Hematopoietic multipotent progenitor cell treated with erythropoietin and hydrocortisone succinate and interleukin-3 and kit ligand, for 4 days (in vitro differentiated cells): Measurements from ENCODE around the gene NUDT8.
"Not testable (repeated sequence)": the region's sequence is repeated elsewhere in the genome, so short reads cannot be mapped to it uniquely, and the experiment has no call there.

Experiments
- DNase-seq: peaks from one replicate; pipeline ENCODE4 v3.0.0-alpha.2; 2015

NUDT8 gene

DNA sequence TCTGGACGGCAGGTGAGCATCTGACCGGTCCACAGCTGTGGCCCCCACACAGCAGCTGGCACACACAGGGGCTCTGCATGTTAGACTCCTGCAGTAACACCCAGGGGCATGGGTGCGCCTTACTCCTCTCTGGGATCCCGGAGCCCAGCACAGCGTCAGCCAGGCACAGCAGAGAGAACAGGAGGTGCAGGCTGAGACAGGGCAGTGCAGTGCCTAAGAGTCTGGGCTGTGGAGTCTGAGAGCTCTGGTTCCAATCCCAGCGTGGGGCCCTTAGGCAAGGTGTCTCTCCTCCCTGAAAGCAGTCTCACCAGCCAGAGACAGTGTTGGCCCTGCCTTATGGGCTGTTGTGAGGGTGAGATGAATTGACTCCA lies 2.3 kb downstream of the NUDT8 start:
- DNase-seq = no peak

DNA sequence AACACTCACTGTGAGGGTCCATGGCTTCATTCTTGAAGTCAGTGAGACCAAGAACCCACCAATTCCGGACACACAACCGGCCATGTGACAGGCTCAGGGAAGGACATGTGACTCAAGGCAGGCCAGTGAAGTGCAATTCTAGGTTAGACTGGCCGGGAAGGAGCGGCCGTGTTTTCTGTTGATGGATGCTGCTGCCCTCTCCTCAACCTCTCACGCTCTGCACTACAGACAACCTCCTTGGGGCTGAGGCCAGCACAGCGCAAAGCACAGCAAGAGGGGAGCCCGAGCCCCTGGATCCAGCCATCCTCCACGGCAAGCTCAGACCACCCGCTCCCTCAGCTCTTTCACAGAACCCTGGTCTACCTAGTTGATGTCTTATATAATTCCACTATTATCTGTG lies 2.8 kb downstream of the NUDT8 start:
- no peak for DNase-seq

DNA sequence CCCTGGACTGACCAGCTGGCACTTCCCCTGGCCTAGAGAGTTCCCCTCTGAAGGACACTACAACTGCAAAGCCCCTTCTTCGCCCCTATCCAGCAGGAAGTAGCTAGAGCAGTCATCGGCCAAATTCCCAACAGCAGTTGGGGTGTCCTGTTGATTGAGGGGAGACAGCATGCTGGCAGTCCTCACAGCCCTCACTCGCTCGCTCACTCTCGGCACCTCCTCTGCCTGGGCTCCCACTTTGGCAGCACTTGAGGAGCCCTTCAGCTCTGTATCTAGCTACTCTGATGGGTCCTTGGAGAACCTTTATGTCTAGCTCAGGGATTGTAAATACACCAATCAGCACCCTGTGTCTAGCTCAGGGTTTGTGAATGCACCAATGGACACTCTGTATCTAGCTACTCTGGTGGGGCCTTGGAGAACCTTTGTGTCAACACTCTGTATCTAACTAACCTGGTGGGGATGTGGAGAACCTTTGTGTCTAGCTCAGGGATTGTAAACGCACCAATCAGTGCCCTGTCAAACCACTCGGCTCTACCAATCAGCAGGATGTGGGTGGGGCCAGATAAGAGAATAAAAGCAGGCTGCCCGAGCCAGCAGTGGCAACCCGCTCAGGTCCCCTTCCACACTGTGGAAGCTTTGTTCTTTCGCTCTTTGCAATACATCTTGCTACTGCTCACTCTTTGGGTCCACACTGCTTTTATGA lies 3.5 kb downstream of the NUDT8 start:
- not testable (repeated sequence) for DNase-seq

DNA sequence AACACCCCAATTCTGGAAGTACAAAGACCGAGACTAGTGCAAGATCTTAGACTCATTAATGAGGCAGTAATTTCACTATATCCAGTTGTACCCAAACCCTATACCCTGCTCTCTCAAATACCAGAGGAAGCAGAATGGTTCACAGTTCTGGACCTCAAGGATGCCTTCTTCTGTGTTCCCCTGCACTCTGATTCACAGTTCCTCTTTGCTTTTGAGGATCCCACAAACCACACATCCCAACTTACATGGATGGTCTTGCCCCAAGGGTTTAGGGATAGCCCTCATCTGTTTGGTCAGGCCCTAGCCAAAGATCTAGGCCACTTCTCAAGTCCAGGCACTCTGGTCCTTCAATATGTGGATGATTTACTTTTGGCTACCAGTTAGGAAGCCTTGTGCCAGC lies 5.9 kb downstream of the NUDT8 start:
- DNase-seq = not testable (repeated sequence)

DNA sequence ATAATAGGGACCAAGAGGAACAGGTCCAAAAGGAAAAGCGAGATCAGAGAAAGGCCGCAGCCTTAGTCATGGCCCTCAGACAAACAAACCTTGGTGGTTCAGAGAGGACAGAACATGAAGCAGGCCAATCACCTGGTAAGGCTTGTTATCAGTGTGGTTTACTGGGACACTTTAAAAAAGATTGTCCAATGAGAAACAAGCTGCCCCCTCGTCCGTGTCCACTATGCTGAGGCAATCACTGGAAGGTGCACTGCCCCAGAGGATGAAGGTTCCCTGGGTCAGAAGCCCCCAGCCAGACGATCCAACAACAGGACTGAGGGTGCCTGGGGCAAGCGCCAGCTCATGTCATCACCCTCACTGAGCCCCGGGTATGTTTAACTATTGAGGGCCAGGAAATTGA lies 6.8 kb downstream of the NUDT8 start:
- not testable (repeated sequence) for DNase-seq

DNA sequence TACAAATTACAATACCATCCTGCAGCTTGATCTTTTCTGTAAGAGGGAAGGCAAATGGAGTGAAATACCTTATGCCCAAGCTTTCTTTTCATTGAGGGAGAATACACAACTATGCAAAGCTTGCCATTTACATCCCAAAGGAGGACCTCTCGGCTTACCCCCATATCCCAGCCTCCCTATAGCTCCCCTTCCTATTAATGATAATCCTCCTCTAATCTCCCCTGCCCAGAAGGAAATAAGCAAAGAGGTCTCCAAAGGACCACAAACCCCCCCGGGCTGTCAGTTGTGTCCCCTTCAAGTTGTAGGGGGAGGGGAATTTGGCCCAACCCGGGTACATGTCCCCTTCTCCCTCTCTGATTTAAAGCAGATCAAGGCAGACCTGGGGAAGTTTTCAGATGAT lies 7.8 kb downstream of the NUDT8 start:
- DNase-seq = not testable (repeated sequence)

DNA sequence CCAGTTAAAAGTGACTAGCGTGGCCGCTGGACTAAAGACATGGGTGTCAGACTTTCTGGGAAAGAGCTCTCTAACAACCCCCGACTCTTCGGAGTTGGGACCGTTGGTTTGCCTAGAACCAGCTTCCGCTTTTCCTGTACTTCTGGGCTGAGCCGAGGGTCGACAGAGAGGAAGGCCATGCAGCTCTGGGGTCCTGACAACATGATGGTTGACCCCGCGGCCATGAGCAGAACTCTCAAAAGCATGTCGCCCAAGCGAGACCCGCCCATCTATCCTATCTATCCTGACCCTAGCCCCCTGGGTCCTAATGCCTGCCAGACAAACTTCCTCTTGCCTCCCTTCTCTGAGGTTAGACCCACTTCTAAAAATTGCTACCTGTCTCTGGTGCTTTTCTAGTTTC lies 9.1 kb downstream of the NUDT8 start:
- DNase-seq = peak; percentile 29

DNA sequence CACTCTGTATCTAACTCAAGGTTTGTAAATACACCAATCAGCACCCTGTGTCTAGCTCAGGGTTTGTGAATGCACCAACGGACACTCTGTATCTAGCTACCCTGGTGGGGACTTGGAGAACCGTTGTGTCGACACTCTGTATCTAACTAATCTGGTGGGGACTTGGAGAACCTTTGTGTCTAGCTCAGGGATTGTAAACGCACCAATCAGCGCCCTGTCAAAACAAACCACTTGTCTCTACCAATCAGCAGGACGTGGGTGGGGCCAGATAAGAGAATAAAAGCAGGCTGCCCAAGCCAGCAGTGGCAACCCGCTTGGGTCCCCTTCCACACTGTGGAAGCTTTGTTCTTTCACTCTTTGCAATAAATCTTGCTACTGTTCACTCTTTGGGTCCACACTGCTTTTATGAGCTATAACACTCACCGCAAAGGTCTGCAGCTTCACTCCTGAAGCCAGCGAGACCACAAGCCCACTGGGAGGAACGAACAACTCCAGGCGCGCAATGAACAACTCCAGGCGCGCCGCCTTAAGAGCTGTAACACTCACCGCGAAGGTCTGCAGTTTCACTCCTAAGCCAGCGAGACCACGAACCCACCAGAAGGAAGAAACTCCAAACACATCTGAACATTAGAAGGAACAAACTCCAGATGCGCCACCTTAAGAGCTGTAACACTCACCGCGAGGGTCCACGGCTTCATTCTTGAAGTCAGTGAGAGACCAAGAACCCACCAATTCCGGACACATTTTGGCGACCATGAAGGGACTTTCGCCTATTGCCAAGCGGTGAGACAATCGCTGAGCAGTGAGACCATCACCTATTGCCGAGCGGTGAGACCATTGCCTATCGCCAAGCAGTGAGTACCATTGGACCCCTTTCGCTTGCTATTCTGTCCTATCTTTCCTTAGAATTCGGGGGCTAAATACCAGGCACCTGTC lies 9.8 kb downstream of the NUDT8 start:
- not testable (repeated sequence) for DNase-seq

DNA sequence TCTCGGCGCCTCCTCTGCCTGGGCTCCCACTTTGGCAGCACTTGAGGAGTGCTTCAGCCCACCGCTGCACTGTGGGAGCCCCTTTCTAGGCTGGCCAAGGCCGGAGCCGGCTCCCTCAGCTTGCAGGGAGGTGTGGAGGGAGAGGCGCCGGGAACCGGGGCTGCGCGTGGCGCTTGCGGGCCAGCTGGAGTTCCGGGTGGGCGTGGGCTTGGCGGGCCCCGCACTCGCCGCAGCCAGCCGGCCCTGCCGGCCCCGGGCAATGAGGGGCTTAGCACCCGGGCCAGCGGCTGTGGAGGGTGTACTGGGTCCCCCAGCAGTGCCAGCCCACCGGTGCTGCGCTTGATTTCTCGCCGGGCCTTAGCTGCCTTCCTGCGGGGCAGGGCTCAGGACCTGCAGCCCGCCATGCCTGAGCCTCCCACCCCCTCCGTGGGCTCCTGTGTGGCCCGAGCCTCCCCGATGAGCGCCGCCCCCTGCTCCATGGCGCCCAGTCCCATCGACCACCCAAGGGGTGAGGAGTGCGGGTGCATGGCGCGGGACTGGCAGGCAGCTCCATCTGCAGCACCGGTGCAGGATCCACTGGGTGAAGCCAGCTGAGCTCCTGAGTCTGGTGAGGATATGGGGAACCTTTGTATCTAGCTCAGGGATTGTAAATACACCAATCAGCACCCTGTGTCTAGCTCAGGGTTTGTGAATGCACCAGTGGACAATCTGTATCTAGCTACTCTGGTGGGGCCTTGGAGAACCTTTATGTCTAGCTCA lies 10.7 kb downstream of the NUDT8 start:
- not testable (repeated sequence) for DNase-seq

DNA sequence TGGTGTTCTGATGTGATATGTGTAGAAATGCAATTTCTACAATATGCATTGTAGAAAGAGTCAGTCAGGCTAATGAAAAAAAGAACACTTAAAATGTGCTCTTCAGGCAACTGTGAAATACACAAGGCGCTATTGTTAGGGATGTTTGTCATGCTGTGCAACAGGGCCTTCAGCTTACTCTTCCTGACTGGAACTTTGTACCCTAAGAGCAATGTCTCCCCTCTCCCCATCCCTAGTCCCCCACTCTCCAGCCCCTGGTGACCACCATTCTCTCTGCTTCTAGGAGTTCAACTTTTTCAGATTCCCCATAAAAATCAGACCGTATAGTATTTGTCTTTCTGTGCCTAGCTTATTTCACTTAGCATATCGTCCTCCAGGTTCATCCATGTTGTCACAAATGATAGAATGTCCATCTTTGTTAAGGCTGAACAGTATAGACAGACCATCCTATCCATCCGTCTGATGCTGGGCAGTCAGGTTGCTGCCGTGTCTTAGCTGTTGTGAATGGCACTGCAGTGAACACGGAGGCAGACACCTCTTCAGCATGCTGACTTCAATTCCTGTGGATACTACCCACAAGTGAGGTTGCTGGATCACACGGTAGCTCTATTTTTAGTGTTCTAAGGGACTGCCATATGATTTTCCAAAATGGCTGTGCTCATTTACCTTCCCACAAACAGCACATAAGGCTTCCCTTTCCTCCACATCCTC lies 12.3 kb downstream of the NUDT8 start:
- no peak for DNase-seq

DNA sequence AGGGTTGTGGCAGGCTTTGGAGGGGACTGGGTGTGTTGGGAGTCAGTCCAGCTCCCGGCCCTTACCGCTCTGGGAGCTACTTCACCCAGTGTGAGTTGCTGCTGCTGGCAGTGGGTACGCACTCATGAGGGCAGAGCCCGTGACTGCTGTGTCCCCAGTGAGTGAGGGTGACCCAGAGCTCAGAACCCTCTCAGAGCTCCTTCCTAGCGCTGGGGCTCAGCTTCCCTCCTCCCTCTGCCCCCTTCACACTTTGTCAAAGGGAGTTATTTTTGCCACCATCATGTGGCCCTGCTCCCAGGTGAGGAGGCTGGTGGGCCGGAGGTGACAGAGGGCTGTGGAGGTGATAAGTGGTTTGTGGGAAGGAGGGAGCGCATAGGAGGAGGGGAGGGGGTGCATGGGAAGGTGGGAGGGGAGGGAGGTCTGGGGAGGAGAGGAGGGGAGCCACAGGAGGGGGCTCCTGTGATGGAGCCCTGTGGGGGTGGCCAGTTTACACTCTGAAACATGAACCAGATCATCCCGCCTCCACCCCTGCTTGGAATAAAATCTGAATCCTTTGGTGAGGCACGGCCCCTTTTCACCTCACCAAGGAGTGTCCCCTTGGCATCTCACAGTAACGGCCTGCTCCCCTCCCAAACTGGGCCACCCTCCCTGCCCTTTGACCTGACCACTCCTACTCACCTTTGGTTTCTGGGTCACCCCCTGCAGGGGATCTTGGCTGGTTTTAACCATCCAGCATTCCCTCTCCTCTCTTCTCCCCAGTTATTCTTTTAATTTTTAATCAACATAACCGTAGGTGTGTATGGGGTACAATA lies 13.1 kb downstream of the NUDT8 start:
- no peak for DNase-seq

DNA sequence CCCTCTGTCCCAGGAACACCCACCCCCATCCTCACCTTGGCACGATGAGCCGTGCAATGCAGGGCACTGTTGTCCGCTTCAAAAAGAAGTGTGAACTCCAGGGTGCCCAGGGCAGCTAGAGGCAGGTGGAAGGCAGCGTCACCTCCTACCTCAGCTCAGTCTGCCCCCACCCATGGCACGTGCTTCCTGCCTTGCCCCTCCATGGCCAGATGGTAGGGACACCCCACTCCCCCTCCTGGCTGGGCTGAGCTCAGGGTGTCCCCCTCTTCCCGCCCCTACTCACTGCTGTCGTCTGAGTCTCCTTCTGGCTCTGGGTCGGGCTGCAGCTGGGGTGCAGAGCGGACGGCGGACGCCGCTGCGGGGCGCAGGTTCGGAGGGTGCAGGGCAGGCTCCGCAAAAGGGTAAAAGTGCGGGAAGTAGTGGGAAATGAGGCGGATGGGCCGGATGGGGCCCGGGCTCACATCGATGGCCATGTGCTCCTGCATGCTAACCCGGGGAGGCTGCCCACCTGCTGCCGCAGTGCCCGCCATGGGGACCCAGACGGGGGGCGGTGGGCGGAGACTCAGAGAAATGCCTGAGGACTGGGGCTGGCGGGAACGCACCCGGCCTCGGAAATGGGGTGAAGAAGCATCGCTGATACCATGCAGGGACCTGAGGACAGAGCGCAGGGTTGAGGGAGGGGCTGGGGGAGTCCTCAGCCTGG lies 13.9 kb downstream of the NUDT8 start:
- no peak for DNase-seq

DNA sequence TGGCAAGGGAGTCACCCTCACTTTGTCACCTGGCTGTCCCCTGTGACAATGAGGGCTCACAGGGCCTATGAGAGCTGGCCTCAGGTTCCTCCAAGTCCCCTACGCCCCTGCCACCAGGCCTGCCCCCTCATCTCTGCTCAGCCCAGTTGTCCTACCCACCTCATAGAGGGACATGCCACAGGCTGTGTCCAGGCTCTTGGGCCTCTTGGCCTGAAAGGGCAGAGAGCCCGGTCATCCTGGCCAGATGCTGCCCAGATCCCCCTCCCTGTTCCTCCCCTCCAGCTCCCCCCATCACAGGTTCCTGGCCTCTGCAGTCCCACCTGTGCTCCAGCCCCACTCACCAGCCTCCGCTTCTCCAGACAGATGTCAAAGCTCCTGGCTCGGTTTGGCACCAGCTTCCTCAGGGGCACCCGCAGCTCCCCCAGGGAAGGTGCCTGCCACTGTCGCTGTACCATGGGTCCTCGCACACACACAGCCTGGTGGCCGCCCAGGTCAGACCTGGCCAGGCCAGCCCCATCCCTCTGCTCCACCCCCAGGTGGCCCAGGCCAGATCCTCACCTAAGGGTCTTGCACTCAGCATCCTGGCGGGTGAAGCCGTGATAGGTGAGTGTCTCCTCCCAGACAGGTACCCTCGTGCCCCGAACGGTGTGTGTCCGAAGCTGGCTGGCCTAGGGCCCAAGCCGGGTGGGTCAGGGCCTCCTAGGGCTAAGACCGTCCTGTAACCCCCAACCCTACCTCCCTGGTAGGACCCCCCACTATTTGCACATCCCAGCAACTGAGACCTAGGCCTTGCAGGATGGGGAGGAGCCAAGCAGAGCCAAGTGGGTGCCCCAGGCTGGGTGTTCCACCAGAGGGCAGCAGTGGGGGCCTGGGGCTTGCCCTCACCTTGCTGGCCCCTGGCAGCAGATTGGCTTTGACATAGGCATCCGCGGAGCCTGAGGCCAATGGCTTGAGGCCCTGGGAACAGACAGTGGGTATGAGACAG lies 14.7 kb downstream of the NUDT8 start:
- peak; percentile 75 for DNase-seq

DNA sequence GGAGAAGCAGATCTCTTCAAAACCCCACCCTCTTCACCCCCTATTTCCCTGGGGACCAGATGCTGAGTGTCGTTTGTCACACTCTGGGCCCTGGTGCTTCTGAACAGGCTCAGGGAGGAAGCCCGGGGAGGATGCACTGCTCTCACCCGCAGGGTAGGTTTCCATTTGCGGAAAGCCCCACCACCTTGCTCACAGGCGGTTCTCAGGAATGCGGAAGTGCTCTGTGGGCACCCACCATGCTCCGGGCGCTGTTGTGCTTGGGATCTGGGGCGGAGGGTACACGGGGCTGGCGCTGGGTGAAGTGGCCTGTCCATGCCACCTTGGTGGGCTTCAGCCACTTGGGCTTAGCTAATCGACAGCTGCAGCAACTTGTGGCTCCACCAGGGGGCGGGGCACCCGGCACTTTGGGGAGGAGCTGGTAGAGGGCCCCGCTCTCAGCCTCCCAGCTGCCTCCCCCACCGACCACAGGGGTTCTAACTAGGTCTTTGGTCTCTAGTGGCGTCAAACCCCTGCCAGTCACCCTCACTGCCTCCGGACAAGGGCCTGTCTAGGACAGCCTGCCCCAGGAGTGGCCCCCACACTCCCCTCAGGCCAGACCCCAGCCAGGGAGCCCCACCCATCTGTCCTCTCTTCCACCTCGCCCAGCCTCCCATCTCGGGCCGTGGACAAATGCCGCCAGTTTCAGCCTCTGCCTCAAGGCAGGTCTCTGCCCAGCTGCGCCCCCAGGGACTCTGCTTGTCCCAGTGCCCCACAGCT lies 15.6 kb downstream of the NUDT8 start:
- DNase-seq = peak; percentile 83

DNA sequence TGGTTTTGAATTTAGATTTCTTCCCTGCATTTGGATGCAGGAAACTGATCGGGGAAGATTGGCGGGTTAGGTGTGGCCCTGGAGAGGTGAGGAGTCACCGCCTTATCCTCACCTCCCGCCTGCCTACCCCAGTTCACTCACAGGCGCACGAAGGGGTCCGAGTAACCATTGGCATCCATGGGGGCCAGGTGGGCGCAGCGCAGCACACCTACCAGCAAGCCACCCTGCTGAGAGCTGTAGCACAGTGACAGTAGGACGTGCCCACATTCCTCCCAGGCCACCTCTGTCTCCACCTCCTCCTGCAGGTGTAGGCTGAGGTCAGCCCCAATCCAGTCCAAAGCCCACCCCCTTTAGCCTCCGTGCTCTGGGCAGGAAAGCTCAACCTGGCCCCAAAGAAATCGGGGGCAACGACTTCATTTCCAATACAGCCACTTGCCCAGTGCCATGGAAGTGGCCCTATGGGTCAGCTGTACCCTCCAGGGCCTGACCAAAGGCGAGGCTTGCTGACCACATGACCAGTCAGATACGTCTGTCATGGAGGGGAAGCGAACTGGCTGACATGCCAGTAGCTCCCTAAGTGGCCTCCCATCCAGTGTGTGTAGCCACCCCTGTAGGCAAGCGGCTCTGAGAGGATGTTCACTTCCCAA lies 16.3 kb downstream of the NUDT8 start:
- no peak for DNase-seq

DNA sequence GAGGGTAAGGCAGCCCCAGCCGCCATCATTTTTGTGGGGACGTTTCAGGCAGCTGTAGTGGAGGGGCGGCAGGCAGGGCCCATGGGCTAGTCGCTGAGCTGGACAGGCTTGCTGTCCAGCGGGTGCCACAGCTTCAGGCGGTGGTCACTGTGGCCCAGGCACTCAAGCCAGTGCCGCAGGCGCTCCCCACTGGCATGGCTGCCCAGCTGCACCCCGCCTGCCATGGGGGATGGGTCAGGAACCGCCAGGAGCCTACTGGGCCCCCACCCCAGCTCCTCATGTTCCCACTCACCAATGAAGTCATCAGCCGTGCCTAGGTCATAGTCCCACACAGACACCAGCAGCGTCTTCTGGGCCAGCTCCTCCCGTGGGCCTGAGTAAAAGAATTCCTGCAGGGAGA lies 17.0 kb downstream of the NUDT8 start:
- no peak for DNase-seq

DNA sequence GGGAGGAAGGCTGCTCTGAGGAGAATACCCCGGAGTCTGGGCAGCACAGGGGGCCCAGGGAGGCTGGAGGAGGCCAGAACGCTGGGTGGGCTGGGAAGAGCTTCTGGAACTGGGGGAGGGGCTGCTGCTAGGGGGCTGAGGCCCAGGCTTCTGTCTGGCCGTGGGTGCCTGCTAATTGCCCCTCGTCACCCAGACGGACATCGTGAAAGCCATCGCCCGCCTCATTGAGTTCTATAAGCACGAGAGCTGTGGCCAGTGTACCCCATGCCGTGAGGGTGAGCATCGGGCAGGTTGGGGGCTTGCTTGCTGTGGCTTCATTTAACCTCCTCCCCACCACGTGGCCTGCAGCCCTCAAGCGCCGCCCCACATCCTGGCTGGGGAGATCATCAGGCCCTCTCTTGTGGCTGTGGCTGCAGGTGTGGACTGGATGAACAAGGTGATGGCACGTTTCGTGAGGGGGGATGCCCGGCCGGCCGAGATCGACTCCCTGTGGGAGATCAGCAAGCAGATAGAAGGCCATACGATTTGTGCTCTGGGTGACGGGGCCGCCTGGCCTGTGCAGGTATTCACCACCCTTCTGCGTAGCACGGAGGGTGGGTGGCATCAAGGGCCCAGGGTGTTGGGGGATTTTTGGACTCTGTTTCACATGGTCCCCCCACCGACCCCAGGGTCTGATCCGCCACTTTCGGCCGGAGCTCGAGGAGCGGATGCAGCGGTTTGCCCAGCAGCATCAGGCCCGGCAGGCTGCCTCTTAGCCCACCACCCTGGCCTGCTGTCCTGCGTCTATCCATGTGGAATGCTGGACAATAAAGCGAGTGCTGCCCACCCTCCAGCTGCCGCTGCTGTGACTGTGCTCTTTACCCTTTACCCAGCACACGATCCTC lies 17.8 kb downstream of the NUDT8 start:
- DNase-seq = no peak

DNA sequence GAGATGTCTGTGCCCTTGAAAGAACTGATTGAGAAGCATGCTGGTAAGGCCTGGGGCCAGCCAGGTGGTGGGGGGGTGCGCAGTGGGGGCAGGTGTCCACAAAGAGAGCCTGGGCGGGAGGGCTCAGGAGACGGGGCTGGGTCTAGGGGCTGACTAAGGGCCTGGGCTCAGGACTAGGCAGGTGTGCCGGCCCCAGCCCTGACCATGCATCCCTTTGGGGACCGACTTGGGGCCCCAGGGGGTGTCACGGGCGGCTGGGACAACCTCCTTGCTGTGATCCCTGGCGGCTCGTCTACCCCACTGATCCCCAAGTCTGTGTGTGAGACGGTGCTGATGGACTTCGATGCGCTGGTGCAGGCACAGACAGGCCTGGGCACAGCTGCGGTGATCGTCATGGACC lies 18.6 kb downstream of the NUDT8 start:
- no peak for DNase-seq
